Measurements from ENCODE around the gene SHB.
A peak's percentile ranks its signal among the peaks of the same experiment; 100 is the strongest.

SHB gene

GRCh38 chr9:38022203-38022895, 46.7 kb downstream of the SHB start:
- no peak for DNase-seq (ENCODE audit: low read depth)

DNA sequence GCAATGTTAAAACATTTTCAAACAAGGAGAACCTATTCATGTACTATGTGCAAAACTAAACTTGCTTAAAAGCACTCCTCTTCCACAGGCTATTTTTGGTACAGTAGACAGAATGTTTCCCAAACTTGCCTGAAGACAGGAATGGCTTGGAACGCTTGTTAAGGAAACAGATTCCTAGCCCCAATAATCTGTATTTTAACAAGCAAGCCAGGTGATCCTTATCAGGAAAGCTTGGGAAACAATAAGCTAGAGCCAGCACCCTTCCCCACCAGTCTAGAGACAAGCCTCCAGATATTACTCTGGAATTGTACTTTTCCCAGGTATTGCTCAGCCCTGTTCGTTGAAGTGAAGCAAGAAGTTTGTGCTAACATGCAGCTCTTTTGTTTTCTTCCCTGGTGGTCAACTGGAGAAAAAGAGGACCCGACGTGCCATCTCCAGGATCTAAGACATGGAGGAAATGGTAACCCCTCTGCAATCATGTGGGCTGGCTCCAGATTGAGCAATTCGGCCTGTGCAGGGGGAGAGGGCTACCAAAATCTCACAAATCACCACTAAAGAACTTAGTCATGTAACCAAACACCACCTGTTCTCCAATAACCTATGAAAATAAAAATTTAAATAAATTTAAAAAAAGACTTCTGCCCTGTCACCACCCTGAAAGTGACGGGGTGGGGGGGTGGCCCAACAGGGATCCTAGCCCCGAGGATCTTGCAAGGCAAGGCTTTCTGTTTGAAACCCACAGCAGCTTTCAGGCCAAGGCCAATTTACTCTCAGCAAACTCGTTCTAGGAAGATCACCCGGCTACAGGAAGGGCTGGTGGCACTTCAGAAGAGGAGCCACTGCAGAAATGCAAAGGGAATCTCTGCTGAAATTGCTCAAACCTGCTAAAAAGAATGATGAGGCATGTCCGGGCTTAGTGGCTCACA, 48.6 kb downstream of the SHB start:
- no peak for DNase-seq (ENCODE audit: low read depth)

- no peak for DNase-seq (ENCODE audit: low read depth)
Observed at GRCh38 chr9:38019731-38020130, 49.3 kb downstream of the SHB start.

DNA sequence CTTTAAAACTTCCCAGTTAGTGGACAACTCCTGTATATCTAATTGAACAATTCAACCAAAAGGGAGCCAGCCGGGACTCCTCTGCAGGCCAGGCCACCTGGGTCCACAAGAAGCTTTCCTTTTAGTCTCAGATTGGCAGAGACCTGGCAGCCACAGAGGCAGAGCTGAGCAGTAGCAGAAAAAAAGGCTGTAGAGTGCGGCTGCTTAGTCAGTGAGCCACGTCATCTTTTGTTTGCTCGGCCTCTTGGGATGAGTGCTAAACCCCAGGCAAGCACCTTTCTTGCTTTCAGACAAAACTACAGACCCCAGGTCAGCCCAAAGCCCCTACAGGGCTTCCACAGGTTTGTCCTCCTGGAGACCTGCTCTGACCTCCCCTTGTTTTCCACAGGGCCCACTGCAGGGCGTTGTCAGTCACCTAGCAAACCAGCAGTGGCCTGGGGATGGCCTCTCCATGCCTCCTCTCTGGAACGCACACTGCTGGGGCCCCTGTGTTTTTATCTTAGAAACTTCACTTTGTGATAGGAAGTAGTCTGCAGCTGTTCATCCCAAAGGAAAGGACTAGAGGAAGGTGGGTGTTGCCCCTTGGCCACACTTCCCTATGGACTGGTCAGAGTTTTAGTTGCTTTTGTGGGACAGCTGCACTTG, 49.9 kb downstream of the SHB start:
- DNase-seq (ENCODE audit: low read depth) = no peak

DNA sequence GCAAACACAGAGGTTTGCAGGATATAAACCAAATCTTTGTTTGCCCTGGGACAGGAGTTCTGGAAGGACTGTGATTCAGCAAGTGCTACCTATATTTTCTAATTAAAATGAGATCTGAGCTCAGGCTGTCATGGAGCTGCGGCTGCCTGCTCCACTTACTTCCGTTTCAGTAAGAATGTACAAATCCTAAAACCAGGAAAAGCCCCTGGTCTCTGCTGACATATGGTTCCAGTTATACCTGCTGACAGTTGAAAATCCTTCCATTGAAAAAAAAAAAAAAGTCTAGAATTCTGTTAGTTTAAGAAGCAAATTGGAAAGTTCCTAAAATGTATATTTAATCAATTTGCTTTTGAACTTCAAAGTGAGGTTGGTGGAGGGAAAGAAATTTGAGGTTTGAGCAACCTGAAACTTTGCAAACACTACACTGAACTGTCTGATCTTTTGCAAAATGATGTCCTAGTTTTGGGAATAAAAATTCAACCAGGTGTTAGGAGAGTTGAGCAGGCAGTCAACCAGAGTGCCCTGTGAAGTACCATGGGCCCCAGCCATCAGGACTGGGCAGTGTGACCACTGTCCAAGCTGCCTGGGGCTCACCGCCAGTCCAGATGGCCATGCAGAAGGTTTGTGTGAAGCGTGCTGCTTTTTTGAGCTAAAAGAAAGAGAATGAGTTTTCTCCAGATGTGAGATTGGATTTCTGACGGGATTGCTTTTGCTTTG, 50.6 kb downstream of the SHB start:
- DNase-seq (ENCODE audit: low read depth) = no peak

DNA sequence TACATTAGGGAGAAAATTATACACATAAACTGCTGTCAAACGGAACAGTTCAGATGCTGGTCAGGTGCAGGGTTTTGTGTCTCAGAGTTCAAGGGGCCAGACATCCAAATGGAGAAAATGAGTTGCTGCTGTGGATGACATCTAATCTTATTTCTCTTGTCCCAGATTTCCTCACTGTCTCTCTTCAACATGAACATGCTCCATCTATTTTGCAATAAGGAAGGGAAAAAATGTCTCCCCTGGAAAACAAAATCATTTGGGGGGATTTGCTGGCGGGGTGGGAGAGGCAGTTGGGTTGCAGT, 51.2 kb downstream of the SHB start:
- DNase-seq (ENCODE audit: low read depth) = no peak

GRCh38 chr9:38017149-38017884, 51.7 kb downstream of the SHB start:
- no peak for DNase-seq (ENCODE audit: low read depth)

DNA sequence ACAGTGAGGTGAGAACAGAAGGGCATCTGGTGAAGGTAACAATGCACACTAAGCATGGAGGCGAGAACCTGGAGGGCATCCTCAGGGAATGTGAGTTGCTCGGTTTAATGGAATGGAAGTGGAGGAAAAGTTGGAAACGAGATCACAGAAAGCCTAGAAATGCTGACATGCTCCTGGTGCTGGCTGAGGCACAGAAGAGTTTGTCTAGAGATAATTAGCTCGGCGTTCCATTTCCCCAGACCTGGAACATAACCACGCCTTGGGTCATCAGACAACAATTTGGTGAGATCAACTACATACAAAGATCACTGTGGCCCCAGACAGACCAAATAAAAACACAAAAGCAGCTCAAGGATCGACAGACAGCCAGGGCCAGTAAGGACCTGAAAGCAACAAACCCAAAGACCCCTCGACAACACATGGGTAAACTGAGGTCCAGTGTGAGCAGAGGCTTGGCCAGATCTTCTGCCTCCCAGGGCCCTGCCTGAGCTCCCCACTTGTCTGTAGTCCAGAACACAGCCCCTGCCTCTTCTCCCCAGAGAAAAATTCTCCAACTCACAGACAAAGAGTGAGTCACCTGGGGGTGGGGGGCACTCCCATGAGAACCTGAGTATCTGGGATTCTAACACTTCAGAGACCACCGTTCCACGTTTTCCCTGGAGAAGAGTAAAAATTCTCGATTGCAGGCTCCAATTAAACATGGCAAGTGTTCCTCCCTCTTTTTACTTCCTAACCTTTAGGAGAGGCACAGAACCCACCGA, 52.5 kb downstream of the SHB start:
- DNase-seq (ENCODE audit: low read depth) = no peak

DNA sequence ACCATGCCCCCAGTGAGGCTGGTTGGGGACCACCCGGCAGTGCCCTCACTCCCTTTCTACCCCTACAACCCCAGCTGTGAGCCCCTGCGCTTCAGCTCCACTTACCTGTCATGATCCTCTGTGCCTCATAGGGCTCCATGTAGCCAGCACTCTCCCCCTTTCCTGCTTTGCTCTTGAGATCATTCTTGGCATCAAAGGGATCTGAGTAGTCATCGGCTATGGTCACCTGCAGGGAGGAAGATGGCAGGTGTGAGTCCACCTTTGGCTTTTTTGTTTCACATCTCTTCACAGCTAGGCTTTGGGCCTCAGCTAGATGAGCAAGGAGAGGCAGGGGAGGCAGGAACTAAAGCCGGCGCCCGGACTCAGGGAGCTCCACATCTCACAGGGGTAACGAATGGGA, 53.1 kb downstream of the SHB start:
- DNase-seq (ENCODE audit: low read depth) = no peak

GRCh38 chr9:38015266-38015665, 53.8 kb downstream of the SHB start:
- no peak for DNase-seq (ENCODE audit: low read depth)

GRCh38 chr9:38012767-38013450, 56.1 kb downstream of the SHB start:
- DNase-seq (ENCODE audit: low read depth) = no peak

GRCh38 chr9:38011991-38012390, 57.0 kb downstream of the SHB start:
- DNase-seq (ENCODE audit: low read depth) = no peak

DNA sequence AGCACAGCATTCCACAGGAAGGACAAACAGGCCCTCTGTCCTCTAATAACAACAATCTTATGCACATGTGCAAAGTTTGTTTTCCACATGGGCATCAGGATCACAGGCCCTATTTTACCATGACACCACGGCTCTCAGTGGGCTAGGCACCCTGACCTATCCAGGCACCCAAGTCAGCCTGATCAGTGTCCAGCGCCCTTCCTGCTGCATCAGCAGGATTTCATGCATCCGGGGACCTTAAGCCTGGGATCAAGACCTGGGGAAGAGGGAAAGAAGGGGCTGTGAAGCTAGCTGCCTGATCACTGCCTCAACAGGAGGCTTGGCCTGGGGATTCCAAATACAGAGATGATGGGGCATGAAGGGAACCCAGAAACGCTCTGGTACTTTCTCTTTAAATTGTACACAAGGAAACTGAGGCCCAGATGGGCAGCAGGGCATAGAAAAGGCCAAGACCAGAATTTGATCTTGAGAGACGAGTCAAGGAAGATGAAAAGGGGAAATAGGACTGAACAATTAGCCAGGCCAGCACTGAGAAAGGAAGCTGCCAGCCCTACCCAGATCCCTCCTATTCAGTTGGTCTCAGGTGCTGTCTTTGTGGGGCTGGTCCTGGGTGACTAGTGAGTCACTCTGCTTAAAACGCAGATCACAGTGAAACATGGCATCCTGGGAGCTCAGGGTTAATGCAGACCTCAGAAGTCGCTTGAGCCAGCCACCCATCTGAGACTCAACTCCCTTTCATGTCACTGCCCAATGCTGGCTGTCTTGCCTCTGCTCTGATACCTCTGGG, 57.9 kb downstream of the SHB start:
- DNase-seq (ENCODE audit: low read depth) = no peak

DNA sequence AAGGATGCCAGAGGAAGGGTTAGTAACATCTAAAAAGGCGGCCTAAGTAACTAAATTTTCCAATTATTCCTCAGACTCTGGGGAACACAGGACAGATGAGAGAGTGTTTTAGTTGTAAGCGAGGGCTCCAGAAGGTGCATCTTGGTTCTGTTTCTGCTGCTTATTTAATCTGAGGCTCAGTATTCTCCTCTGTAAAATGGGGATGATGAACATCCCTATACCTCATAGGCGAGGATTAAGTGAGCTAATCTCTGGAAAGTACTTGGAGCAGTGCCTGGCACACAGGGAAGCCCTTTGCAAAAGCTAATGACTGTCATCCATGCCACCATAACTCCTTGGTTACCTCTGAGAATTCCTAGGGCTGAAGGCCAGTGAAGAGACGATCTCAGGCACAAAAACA, 59.0 kb downstream of the SHB start:
- DNase-seq (ENCODE audit: low read depth) = no peak

DNA sequence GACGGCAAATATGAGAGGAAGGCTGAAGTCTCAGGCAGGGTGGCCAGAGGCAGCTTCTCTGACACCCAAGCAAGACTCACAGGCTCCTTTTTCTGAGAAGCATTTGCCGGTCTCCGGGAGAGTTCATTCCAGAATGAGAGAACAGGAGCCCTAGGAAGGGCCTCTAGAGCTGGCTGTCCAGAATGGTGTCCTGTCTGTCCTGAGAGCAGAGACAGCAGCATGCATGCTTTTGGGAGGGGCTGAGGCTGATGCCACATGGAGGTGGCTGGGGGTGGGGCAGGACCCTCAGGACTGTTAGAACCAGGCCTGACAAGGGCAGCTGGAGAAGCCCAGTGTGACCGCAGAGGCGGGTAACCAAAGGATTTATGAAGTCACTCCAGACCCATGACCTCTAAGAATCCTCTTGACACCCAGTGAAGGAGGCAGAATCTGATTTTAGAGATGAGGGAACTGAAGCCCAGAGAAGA, 60.0 kb downstream of the SHB start:
- no peak for DNase-seq (ENCODE audit: low read depth)

GRCh38 chr9:38008168-38009034, 60.6 kb downstream of the SHB start:
- DNase-seq (ENCODE audit: low read depth) = peak; percentile 58

GRCh38 chr9:38007016-38007415, 62.0 kb downstream of the SHB start:
- no peak for DNase-seq (ENCODE audit: low read depth)

DNA sequence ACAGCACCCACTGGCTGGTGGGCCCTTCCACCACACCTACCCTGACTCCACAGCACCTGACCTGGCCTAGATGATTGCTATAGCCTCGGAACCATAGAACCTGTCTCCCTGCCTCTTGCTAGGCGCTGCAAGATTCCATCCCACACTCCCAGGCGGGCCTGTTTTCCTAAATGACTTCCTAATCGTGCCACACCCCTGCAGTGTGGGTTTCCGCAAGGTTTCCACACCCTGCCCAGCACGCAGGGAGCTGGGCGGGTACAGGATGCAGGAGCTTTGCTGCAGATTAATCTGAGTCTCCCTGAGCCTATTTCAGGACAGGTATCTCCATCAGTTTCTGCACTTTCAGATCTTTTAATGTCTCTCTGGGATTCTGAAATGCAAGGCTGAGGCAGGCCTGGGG, 62.9 kb downstream of the SHB start:
- no peak for DNase-seq (ENCODE audit: low read depth)
